Activated CD4-positive, alpha-beta T cell treated with anti-CD3 and anti-CD28 coated beads, Interleukin-2, amount 50 U/mL, for 48 hours (primary cell): ENCODE data around the gene CLSTN2.

Experiments
- DNase-seq, 2 experiments: peaks; one replicate each; pipeline ENCODE4 v3.0.0-alpha.2; 2020

The CLSTN2 gene

DNA sequence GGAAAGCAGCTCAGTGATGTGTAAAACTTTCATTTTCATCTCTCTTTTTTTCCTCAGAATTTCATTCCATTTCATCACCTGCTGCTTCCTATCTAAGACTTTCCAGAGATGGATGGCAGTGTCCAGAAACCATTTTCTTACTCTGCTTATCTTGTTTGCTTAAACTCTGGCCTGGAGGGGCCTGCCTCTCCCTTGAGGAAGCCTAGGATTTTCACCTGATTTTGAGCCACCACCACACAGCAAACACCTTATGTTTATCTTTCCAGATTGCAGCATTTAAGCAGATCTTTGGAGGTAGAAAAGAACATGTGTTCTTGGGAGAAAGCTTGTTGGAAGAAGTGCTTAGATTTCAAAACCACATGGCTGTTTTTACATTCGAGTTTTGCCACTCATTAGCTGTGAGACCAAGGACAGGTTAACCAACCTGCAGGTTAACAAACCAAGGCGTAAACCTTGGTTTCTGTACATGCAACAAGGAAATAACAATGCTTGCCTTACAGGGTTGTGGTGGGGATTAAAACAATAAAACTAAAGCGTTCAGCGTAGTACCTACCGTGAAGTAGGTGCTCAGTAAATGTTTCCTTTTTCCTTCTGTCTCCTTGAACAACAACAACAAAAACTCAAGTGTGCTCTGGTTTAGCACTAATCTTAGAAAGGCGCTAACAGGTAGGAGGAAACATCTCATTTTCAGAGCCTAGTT is 120.3 kb downstream of the CLSTN2 start:
- no peak for DNase-seq

DNA sequence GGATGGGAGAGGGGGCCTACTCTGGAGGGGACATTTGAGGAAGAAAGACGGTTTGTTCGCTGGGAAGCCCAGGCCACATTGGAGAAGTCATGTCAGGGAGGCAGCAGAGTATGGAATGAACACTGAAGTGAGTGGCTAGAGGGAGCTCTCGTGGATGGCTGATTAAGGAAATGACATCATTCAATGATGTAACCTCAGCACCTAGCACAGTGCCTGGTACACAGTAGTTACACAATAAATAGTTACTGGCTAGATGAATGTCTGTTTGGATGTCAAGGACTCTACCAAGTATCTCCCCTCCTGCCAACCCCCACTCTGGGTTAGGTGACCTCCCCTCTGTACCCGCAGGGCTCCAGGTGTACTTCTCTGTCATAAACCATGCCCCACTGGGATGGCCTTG is 121.1 kb downstream of the CLSTN2 start:
- no peak for DNase-seq

DNA sequence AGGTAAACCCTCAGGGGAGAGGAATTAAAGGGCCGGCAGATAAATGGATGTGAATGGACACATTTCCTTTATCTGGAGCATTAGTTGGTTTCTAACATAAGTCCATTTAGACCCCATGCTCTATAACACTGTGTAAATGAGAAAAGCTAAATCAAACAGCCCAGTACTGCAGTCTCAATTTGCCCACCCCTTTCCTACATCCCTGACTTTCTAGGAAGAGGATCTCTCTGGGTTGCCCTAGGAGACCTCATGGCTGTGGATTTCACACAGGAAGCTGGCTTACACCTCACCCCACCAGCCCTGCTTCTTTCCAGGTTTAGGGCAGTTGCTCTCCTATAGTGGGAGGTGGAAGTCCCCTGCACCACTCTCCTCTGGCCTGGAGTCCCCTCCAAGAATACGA is 126.2 kb downstream of the CLSTN2 start:
- DNase-seq: no peak

DNA sequence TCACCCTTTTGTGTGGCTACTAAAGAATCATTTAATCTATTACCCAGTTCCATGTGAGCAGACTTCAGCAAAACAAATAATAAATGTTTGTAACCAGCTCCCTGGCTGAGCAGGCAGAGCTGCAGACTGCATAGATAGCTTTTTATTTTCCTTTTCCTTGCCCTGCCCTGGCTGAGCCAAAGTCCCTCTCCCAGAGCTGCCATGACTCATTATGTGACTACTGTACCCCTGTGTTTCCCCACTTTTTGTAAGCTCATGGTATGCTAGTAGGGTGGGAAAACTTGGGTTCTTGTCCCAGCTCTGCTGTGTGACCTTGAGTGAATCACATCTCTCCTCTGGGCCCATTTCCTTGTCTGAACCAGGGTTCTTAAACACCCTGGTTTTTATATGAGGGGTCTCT is 127.5 kb downstream of the CLSTN2 start:
- DNase-seq: no peak

DNA sequence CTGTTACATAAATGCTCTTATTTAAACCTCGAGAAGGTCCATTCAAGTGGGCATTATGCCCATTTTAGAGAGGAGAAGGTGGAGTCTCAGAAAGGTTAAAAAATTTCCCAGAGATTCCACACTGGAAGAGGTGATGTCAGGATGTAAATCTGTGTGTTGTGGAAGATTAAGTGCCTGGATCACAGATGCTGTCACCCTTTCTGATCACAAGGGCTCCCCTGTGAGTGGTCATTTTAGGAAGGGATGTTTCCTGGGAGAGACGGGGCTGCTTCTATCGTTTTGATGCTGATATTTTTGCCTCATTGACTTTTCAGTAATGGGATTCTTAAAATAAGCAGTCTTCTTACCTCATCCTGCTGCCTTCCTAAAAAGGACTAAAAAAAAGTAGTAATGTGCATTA is 132.5 kb downstream of the CLSTN2 start:
- no peak for DNase-seq

DNA sequence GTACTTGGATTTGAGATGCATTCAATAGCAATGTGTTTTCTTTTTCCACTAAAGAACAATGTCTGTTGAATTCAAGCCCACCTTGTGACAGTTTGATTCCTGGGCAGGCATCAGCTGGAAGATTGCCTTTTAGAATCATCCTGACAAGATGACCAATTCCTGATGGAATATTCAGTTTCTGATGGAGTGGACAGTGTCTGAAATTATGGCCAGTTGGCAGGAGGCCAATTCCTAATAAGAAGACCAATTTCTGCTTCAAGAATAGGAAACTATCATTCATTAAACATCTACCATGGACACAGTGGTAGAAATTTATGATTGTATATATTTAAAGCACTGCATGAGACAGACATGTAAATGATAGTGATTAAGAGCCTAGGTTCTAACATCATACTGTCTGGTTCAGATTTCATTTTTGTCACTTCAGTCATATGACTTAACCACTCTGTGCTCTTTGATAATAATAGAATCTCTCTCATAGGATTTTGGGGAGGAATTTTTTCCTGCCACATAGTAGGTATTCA is 133.6 kb downstream of the CLSTN2 start:
- no peak for DNase-seq

DNA sequence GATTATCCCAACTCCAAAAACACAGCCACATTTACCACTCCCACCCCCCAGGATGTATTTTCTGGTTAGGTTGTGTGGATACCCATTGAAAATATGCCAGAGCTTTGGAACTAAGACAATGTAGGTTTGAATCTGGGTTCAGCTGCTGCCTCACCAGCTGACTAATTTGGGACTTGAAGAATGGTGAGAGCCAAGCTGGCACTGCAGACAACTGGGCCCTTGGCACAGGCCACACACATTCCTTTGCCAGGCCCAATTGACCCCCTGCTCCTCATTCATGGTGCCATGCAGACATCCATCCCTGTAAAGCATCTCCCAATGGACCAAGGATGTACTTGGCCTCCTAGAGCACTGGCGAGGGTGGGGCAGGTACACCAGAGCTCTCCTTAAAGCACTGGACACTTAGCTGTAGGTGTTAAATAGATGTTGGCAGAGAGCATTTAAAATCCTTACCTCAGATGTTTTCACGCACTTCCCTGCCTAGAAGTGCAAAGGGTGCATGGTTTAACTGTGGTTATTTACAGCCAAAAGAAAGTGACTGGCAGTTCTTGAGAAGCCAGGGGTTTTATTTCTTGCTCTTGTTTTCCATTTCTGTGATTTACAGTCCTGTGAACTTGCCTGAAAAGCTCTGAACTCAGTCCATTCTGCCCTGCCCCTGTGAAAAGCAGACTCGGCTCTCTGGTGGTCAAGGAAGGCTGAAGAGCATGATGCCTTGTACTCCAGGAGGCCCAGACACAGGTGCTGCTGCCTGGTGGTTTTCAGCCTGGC is 138.5 kb downstream of the CLSTN2 start:
- no peak for DNase-seq

DNA sequence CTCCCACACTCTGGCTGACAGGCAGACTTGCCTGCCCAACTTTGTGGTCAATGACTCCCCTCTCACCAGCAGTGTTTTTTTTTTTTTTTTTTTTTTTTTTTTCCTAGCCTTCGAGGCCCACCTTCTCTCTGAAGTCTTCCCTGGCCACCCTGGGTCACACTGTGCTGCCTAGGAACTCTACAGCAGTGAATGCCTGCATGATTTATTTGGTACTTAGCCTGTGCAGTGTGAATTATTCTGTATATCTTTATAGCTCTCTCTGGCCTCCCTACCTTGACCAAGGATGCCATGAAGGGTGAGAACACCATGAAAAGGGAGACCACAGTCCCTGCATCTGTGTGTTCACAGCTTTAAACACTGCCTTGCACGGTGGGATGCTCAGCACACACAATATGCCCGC is 141.6 kb downstream of the CLSTN2 start:
- DNase-seq: no peak

DNA sequence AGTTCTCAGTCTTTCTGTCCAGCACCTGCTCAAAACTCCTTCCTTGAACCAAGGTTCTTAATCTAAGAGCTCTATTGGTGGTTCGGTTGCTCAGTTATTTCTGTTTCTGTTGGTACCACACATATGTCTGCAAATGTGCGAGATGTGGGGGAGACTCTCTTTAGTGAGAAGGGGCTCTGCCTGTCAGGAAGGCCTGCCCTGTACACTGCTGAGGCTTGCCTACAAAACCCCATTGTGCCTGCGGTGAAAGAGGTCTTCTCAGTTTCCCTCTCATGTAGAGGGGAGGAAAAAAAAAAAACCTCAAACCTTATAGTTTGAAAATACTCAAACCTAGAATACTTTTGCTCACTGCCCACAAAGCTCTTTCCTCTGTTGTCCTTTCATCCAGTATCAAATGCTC is 142.4 kb downstream of the CLSTN2 start:
- no peak for DNase-seq

DNA sequence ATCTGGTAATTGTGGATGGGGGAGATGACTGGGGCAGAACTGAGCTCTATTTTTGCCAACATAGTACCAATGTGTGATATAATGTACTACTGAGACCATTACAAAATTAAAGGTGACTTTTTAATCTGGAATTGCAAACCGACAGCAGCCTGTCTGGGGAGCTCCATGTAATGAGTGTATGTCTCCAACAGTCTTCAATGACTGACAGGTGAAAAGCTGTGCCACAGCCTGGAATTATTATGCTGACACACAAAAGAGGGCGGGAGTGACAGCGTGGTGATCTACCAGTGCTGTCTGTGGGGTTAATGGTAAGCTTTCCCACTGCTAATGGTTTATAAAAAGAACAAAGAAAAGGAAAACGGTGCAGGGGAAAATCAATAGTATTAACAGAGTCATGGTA is 143.4 kb downstream of the CLSTN2 start:
- DNase-seq: no peak

DNA sequence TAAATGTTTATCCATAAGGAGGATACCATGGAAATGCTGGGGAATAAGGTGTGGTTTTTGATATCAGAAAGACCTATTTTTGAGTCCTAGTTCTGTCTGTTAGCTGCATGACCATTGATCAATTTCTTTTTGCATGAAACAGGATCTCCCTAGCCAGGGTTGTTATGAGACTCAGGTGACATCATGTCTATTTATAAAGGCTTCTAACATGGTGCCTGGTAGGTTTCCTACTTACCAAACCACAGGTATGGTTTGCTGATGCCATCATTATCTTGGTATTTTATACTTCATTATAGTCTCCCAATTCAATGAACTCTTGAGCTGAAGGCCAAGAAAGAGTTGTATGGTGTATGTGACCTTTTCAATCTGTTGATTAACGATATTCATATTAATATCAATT is 144.0 kb downstream of the CLSTN2 start:
- DNase-seq: no peak

DNA sequence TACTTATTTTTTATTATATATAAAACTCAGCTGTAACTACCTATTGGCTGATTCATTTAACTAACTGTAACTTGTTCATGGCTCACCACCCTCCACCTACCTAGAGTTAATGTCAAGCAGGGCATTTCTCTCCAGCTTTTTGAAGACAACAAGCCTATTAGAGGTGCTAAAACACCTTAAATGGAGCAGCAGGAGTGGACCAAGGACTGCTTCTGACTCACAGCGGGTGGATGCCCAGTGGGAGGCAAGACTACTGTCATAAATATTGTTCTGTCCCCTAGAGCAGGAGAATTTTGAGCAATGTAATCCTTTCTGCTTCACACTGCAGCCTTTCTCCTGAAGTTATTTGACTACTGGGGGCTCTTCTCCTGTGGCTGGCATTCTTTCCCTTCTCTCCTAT is 146.9 kb downstream of the CLSTN2 start:
- no peak for DNase-seq

DNA sequence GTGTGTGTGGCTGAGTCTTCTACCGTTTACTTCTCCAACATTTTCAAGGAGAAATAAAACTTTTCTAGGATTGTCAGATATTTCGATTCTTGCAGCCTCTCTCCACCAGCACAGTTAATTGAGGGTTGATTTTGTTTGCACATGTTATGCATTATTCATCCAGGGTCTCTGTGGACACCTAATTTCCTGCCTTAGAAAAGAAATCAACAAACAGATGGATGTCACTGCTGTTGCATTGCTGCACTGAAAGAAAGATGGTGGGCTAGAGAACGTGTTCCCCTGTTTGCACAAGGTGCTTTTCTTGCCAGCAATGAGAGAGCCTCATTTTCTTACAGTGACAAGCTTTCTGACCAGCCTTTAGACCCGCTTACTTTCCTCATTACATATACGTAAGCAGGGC is 150.0 kb downstream of the CLSTN2 start:
- no peak for DNase-seq

DNA sequence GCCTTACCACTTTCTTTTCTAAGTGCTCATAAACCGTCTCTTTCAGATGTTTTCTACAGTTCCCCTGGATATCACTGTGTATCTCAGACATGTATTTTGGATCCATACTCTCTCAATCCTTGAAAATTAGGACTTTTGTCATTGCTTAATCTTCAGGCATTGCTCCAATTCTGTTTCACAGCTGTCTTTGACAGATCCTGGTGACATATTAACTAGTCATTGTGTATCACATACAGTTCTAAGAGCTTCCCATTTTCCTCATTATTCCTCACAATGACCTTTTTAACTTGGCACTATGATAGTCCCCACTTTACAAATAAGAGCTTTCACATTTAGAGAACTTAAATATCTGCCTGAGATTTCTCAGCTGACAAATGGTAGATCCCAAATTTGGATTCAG is 151.7 kb downstream of the CLSTN2 start:
- no peak for DNase-seq

DNA sequence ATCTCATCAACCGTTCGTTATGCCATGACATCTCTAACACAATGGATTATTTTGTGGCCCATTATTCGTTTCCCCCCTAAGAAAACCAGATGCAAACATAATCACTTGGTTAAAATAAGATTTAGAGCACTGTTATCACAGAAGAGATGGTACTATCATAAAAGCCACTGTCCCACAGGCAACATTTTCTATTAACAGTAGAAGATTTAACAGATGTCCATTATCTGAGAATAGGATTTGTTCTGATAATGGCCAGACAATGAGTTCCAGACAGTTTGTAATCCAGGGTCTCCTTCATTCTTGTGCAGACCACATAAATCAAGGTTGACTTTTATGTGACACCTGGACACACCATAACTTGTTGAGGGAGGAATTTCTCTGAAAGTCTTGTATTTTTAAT is 153.1 kb downstream of the CLSTN2 start:
- no peak for DNase-seq

DNA sequence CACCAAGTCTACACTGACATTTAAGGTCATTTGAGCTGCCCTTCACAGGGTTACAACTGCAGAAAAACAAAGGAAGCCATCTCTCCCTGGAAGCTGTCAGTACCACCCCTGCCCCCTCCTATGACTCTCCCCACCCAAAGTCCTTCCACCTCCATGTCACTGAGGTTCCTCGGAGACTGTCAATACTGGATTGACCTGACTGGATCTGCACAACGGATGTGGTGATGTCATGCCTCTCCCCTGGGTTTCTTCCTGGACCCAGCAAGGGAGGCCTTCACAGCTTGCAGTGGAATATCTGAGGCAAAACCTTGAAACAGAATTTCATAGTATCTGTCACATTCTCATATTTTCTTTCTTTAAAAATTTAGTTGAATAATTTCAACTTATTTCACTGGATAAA is 153.5 kb downstream of the CLSTN2 start:
- no peak for DNase-seq

DNA sequence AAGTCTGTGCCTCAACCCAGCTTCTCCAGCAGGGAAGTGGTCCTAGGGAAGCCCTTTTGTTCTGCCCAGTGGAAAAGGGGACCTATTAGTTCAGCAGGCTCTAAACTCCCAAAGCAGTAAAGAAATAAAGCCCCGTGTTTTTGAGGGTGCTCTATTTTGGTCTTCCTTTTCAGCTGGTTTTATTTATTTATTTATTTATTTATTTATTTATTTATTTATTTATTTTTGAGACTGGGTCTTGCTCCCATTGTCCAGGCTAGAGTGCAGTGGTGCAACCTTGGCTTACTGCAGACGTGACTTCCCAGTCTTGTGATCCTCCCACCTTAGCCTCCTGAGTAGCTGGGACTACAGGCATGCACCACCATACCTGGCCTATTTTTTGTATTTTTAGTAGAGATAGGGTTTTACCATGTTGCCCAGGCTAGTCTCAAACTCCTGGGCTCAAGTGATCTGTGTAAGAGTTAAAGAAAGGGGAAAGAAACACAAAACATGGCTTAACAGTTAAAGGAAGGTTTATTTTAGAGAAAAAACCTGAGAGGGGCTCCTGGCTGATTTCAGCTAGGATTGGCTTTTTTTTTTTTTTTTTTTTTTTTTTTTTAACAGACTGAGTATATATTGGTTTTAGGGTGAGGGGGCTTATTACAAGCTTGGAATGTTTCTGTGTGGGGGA is 154.6 kb downstream of the CLSTN2 start:
- no peak for DNase-seq

DNA sequence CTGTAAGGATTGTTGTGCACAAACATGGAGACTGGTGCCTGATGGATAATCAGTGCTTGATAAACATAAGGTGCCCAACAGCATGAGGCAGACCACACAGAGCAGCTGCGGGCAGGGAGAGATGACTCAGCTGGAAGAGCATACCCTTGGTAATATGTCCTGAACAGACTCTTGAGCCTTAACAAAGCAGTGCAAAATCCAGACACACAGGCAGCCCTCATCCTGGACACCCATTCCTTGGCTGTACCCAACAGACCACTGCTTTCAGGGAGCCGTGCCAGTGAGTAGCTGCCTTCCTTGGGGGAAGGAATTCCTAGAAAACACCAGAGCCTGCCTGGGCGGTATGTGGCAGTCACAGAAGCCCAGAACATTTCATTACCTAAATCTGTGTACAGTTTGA is 156.2 kb downstream of the CLSTN2 start:
- DNase-seq: no peak

DNA sequence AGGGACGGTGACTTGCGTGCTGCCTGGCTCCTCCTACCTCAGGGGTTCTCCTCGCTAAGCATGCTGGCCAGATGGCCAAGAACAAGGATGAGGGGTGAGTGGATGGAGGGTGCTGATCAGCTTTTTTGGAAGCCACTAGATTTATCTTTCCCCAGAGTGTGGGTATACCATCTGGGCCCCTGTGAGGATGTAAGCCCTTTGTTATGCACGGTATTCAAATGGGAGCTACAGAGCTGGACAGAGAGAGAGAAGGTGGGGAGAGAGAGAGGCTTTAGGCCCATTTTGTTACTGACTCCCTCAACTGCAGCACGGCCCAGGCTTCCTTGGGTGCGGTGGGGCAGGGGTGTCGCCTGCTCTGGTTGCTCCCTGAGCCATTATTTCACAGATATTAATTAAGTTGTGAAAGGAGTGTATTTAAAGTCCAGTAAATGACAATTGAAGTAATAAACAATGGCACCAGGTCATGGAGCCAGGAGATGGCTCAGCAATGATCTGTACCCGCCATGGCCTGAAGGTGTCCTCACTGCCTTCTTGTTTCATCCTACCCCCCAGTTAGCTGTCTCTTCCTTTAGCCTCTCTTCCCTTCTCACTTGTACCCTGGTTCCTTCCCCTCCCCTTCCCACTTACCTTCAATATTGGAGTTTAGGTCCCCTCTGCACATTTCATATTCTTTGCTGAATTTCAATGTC is 158.0 kb downstream of the CLSTN2 start:
- DNase-seq: no peak

DNA sequence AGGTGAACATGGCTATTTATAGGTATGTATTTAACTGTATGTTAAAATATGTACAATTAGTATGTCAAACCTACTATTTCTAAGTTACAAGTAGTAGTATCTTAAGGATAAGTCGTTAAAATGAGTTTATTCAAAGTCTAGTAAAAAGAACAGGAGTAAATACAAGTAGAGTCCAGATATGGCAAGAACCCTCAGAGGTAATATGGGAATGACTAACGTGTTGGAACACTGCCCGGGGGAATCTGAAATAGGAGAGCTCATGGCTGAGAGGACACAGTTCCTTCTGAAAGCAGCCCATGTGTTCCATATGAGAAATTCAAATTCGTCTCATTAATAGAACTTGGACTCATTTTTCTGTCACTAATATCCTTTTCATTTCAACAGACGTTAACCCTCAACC is 158.8 kb downstream of the CLSTN2 start:
- no peak for DNase-seq

DNA sequence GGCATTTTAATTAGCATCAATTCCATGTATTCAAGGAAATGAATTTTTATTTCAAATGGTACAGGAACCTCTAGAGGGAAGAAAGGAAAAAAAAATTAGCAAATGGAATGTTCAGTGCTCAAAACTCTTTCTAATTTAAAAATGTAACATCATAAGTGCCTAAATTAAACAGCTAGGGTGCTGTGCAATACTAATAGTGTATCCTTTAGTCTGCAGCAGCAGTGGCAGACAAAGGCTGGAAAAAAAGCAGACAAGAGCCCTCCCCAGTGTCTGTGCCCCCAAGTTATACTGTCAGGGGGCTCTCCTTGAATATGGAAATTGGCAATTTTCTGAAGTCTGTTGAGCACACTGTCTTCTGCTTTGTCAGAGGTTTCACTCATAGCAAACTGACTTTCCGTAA is 159.5 kb downstream of the CLSTN2 start:
- no peak for DNase-seq

DNA sequence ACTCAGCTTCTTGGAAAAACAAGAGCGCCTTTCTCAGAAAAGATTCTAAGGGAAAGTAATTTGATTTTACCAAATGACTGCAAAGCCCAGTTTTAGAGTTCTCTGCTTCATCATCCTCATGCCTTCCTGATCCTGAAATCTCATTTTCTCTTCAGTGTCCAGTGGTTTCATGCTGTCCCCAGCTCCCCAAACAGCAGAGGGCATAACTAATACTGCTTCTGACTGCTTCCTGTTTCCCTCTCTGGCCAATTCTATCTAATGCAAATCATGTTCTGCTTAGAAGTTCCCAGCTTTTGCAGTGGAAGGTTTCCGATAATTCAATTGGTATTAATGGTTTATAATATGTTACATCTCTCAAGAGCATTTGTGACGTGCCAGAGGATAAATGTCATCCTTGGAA is 161.1 kb downstream of the CLSTN2 start:
- DNase-seq: no peak

DNA sequence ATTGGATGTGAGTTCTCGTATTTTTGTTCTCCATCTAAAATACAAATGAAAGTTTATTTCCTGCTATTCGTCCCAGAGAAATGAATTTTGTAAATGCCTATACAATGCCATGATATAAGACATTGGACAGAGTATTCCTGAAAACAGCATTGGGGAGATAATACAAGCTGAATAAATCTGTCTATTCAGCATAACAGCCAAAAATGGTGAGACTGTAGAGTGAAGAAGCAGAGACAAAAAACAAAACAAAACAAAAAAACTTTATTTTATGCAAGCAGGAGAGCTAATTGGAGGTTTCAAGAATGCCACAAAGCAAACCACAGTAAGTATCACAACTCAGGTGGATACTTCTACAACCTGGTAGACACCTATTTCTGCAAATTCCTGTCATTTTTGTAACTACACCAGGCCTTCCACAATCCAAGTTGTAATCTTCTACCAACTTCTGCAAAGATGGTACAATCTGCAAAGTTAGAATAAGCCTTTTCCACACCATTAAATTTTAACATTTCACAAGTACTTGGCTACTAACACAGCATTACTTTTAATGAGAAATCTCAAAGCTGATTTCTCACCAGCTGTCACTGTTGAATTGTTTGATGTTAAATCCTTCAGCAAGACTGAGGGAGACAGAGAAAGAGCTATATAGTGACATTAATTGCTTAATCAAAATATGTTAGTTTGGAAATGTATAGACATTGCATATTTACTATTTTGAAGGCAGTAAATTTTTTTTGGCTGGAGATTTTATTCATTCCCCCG is 163.1 kb downstream of the CLSTN2 start:
- DNase-seq: no peak
